Naive thymus-derived CD4-positive, alpha-beta T cell (primary cell): ENCODE results near the gene EXOSC7. TPM values are rescaled to one million over a fixed set of nuclear protein-coding genes. Genes with fewer than 3 reads are reported as not detected.

ENCODE experiments used
- ATAC-seq: fragments of 150-1000 bp; cut with Tn5 transposase; 2 replicates; pipeline ENCODE4 v1.10.0; 2021; ENCODE audit warnings: mild to moderate bottlenecking, moderate library complexity
- CTCF ChIA-PET: fragments of 350-600 bp; sonication (Branson Sonifier 250); formaldehyde crosslinking; loops from one replicate; lab custom pipeline; 2021; ENCODE audit warnings: antibody characterized with exemption; lab: Charles Lee
- POLR2A ChIA-PET: fragments of 350-600 bp; sonication (Branson Sonifier 250); formaldehyde crosslinking; loops from one replicate; lab custom pipeline; 2021; ENCODE audit warnings: antibody characterized with exemption, inconsistent platforms; lab: Charles Lee
- DNase-seq, 9 donors: peaks; one replicate each; pipeline versions ENCODE4 v3.0.0 to v3.0.0-alpha.2; 2020 to 2022; ENCODE audit warnings: mixed read lengths in 1 of 9
- H3K27ac ChIP-seq: one replicate; pipeline ENCODE4 v1.7.0; 2013; ENCODE audit warnings: mild to moderate bottlenecking, low read depth, low read length, moderate library complexity
- H3K27me3 ChIP-seq, 2 donors: one replicate each; pipeline ENCODE4 v1.7.0; 2013; ENCODE audit warnings: low read length in 2 of 2, mild to moderate bottlenecking in 2 of 2, moderate library complexity in 2 of 2; ENCODE audit not compliant: control insufficient read depth in 2 of 2, insufficient read depth in 2 of 2
- H3K36me3 ChIP-seq, 3 experiments: 1 replicate in 2 of 3; 2 replicates in 1 of 3; pipeline ENCODE4 v1.7.0; 2013; ENCODE audit warnings: low read length in 3 of 3, mild to moderate bottlenecking in 3 of 3, moderate library complexity in 1 of 3; ENCODE audit not compliant: insufficient read depth in 3 of 3, control insufficient read depth in 2 of 3
- H3K4me1 ChIP-seq, 2 donors: one replicate each; pipeline ENCODE4 v1.7.0; 2013; ENCODE audit warnings: low read length in 2 of 2, mild to moderate bottlenecking in 2 of 2, moderate library complexity in 1 of 2; ENCODE audit not compliant: control insufficient read depth in 2 of 2, insufficient read depth in 2 of 2
- H3K4me3 ChIP-seq: 2 replicates; pipeline ENCODE4 v1.7.0; 2013; ENCODE audit warnings: mild to moderate bottlenecking, low read length
- H3K9me3 ChIP-seq, 3 experiments: 1 replicate in 2 of 3; 2 replicates in 1 of 3; pipeline ENCODE4 v1.7.0; 2013; ENCODE audit warnings: low read length in 3 of 3; ENCODE audit not compliant: control insufficient read depth in 2 of 3
- H3K27ac Mint-ChIP-seq, 9 donors: one replicate each; pipeline ENCODE4 v1.8.0; 2020 to 2022; ENCODE audit warnings: mixed read lengths in 9 of 9, mild to moderate bottlenecking in 8 of 9, moderate library complexity in 5 of 9, inconsistent platforms in 2 of 9
- H3K27me3 Mint-ChIP-seq, 5 donors: one replicate each; pipeline ENCODE4 v1.8.0; 2021 to 2022; ENCODE audit warnings: mixed read lengths in 5 of 5, mild to moderate bottlenecking in 1 of 5
- H3K36me3 Mint-ChIP-seq, 5 donors: one replicate each; pipeline ENCODE4 v1.8.0; 2020 to 2022; ENCODE audit warnings: mixed read lengths in 5 of 5, mild to moderate bottlenecking in 3 of 5, inconsistent platforms in 1 of 5
- H3K4me1 Mint-ChIP-seq, 7 donors: one replicate each; pipeline ENCODE4 v1.8.0; 2020 to 2022; ENCODE audit warnings: mixed read lengths in 7 of 7, mild to moderate bottlenecking in 3 of 7, inconsistent platforms in 1 of 7
- H3K4me3 Mint-ChIP-seq, 10 donors: one replicate each; pipeline ENCODE4 v1.8.0; 2020 to 2022; ENCODE audit warnings: mild to moderate bottlenecking in 10 of 10, mixed read lengths in 10 of 10, moderate library complexity in 6 of 10, inconsistent platforms in 2 of 10
- H3K9me3 Mint-ChIP-seq, 11 donors: one replicate each; pipeline ENCODE4 v1.8.0; 2020 to 2022; ENCODE audit warnings: mixed read lengths in 11 of 11, mild to moderate bottlenecking in 4 of 11, inconsistent platforms in 1 of 11, moderate library complexity in 1 of 11
- intact Hi-C, 2 donors: fragments of 100-400 bp; cut with micrococcal nuclease; formaldehyde crosslinking; loops; one replicate each; pipeline ENCODE4 v1.15.1; 2023
- polyA plus RNA-seq, 2 donors: library from polyadenylated mRNA; unstranded; fragments of 300-500 nt; fragmentation: Illumina TruSeq; gene quantifications; one replicate each; pipeline ENCODE4 v1.2.3, GENCODE V29; 2021
- total RNA-seq, 6 experiments: library from RNA in 5 of 6; stranded (reverse) in 5 of 6; gene quantifications; 1 replicate in 5 of 6; 2 replicates in 1 of 6; pipeline ENCODE4 v1.2.3 and lab custom pipeline; 2021 to 2026

The EXOSC7 gene
- total and polyA plus RNA-seq, 7 experiments from 2014 or later: 30.7 to 59.4 (median 48.4) TPM

- Histone ChIP-seq H3K27ac (no peak overlapping the region), H3K9me3 (peaks cover 0 to 3% (median 0%) of the 10 kb centered on the region in 3 experiments), H3K36me3 (peaks cover 10 to 58% (median 11%) of the 10 kb centered on the region in 3 experiments), H3K27me3 (no peaks in the 10 kb centered on the region), H3K4me3 (no peak overlapping the region), H3K4me1 (peaks cover 9 to 23% of the 10 kb centered on the region in 2 donors)
- intact Hi-C loops: no loop called here
- Mint-ChIP-seq H3K4me1 (peaks cover 25 to 58% (median 34%) of the 10 kb centered on the region in 7 donors), H3K4me3 (no peak overlapping the region), H3K27ac (peak overlapping the region in 5 of 9 donors; percentile 12 to 49 (median 45)), H3K9me3 (peaks cover 0 to 12% (median 5%) of the 10 kb centered on the region in 11 donors), H3K36me3 (peaks cover 20 to 65% (median 42%) of the 10 kb centered on the region in 5 donors), H3K27me3 (no peaks in the 10 kb centered on the region)
- DNase-seq (no peak), ATAC-seq (no peak)
- ChIA-PET CTCF (no interaction called here), POLR2A (interaction anchor here (0.7 kb wide), 2 partner anchors 27 to 58 kb away, joined by 3 to 4 read pairs; no protein-coding TSS in a partner anchor)
Measured at GRCh38 chr3:45009868-45010267, 33.8 kb downstream of the EXOSC7 start.

- DNase-seq: no peak
- no peak for ATAC-seq
- peaks cover 18 to 61% (median 34%) of the 10 kb centered on the region in 5 donors for H3K36me3 Mint-ChIP-seq
- peaks cover 0 to 2% (median 0%) of the 10 kb centered on the region in 11 donors for H3K9me3 Mint-ChIP-seq
- H3K27me3 ChIP-seq: no peaks in the 10 kb centered on the region
- H3K4me3 Mint-ChIP-seq: no peak overlapping the region
- ChIA-PET POLR2A (interaction anchor here (0.6 kb wide), 1 partner anchor 521 kb away, joined by 6 read pairs; no protein-coding TSS in a partner anchor), CTCF (no interaction called here)
- H3K27ac Mint-ChIP-seq: peak overlapping the region in 4 of 9 donors; percentile 36 to 83 (median 55)
- peaks cover 2 to 13% of the 10 kb centered on the region in 2 donors for H3K4me1 ChIP-seq
- H3K4me3 ChIP-seq: no peak overlapping the region
- no peaks in the 10 kb centered on the region for H3K9me3 ChIP-seq
- H3K27ac ChIP-seq: no peak overlapping the region
- peaks cover 10 to 67% (median 11%) of the 10 kb centered on the region in 3 experiments for H3K36me3 ChIP-seq
- intact Hi-C loops: no loop called here
- H3K27me3 Mint-ChIP-seq: no peaks in the 10 kb centered on the region
- H3K4me1 Mint-ChIP-seq: peaks cover 17 to 48% (median 25%) of the 10 kb centered on the region in 7 donors
Measured at GRCh38 chr3:45010811-45011333, 34.8 kb downstream of the EXOSC7 start.

- no peak overlapping the region for H3K4me3 ChIP-seq
- peak overlapping the region in 6 of 9 donors; percentile 21 to 83 (median 70) for H3K27ac Mint-ChIP-seq
- DNase-seq (no peak), ATAC-seq (no peak)
- peaks cover 20 to 68% (median 36%) of the 10 kb centered on the region in 5 donors for H3K36me3 Mint-ChIP-seq
- POLR2A ChIA-PET: interaction anchor here (0.6 kb wide), 1 partner anchor 297 kb away, joined by 3 read pairs; no protein-coding TSS in a partner anchor
- peaks cover 10 to 67% (median 11%) of the 10 kb centered on the region in 3 experiments for H3K36me3 ChIP-seq
- no peak overlapping the region for H3K27ac ChIP-seq
- CTCF ChIA-PET: interaction anchor here (0.5 kb wide), 1 partner anchor 962 kb away, joined by 3 read pairs; no protein-coding TSS in a partner anchor
- no peaks in the 10 kb centered on the region for H3K27me3 ChIP-seq
- no peaks in the 10 kb centered on the region for H3K9me3 Mint-ChIP-seq
- no peaks in the 10 kb centered on the region for H3K9me3 ChIP-seq
- H3K4me1 Mint-ChIP-seq: peaks cover 15 to 49% (median 28%) of the 10 kb centered on the region in 7 donors
- no peaks in the 10 kb centered on the region for H3K27me3 Mint-ChIP-seq
- peaks cover 0 to 10% of the 10 kb centered on the region in 2 donors for H3K4me1 ChIP-seq
- intact Hi-C loops: no loop called here
- H3K4me3 Mint-ChIP-seq: peak overlapping the region in 3 of 10 donors; percentile 11 to 44 (median 29)
Measured at GRCh38 chr3:45011756-45012508, 35.9 kb downstream of the EXOSC7 start.

GRCh38 chr3:45012577-45012976 lies 36.5 kb downstream of the EXOSC7 start:
- ChIA-PET POLR2A (interaction anchor here (0.6 kb wide), 1 partner anchor 297 kb away, joined by 3 read pairs; no protein-coding TSS in a partner anchor), CTCF (no interaction called here)
- H3K27me3 ChIP-seq: no peaks in the 10 kb centered on the region
- no peak overlapping the region for H3K4me3 ChIP-seq
- peaks cover 13 to 44% (median 25%) of the 10 kb centered on the region in 7 donors for H3K4me1 Mint-ChIP-seq
- H3K9me3 Mint-ChIP-seq: no peaks in the 10 kb centered on the region
- intact Hi-C loops: no loop called here
- H3K36me3 Mint-ChIP-seq: peaks cover 16 to 61% (median 33%) of the 10 kb centered on the region in 5 donors
- H3K27me3 Mint-ChIP-seq: no peaks in the 10 kb centered on the region
- ATAC-seq: no peak
- DNase-seq: no peak
- H3K36me3 ChIP-seq: peaks cover 8 to 62% (median 10%) of the 10 kb centered on the region in 3 experiments
- H3K9me3 ChIP-seq: no peaks in the 10 kb centered on the region
- H3K4me1 ChIP-seq: peaks cover 0 to 4% of the 10 kb centered on the region in 2 donors
- no peak overlapping the region for H3K4me3 Mint-ChIP-seq
- no peak overlapping the region for H3K27ac ChIP-seq
- H3K27ac Mint-ChIP-seq: peak overlapping the region in 1 of 9 donors; percentile 21

- Histone ChIP-seq H3K4me3 (no peak overlapping the region), H3K9me3 (no peaks in the 10 kb centered on the region), H3K27me3 (no peaks in the 10 kb centered on the region), H3K27ac (no peak overlapping the region), H3K4me1 (peaks cover 0 to 16% of the 10 kb centered on the region in 2 donors), H3K36me3 (peaks cover 0 to 29% (median 10%) of the 10 kb centered on the region in 3 experiments)
- no peak overlapping the region for H3K4me3 Mint-ChIP-seq
- POLR2A ChIA-PET: interaction anchor here (1.0 to 1.2 kb wide), 3 partner anchors 10 to 14 kb away, joined by 3 read pairs; no protein-coding TSS in a partner anchor
- no peaks in the 10 kb centered on the region for H3K9me3 Mint-ChIP-seq
- ATAC-seq (no peak), DNase-seq (no peak)
- CTCF ChIA-PET: interaction anchor here (0.6 to 1.3 kb wide), 3 partner anchors 193 to 902 kb away, joined by 3 to 7 read pairs (median 3); no protein-coding TSS in a partner anchor
- peak overlapping the region in 4 of 9 donors; percentile 15 to 74 (median 69) for H3K27ac Mint-ChIP-seq
- H3K36me3 Mint-ChIP-seq: peaks cover 10 to 35% (median 24%) of the 10 kb centered on the region in 5 donors
- intact Hi-C loops: no loop called here
- no peaks in the 10 kb centered on the region for H3K27me3 Mint-ChIP-seq
- H3K4me1 Mint-ChIP-seq: peaks cover 18 to 49% (median 39%) of the 10 kb centered on the region in 7 donors
Measured at GRCh38 chr3:45016916-45017315, 40.9 kb downstream of the EXOSC7 start.

GRCh38 chr3:45017821-45018220 lies 41.8 kb downstream of the EXOSC7 start:
- no peak for ATAC-seq
- H3K27me3 Mint-ChIP-seq: no peaks in the 10 kb centered on the region
- no peaks in the 10 kb centered on the region for H3K27me3 ChIP-seq
- H3K36me3 ChIP-seq: peaks cover 0 to 21% (median under 1%) of the 10 kb centered on the region in 3 experiments
- H3K27ac ChIP-seq: no peak overlapping the region
- no peaks in the 10 kb centered on the region for H3K9me3 Mint-ChIP-seq
- ChIA-PET POLR2A (interaction anchor here (1.2 kb wide), 1 partner anchor 9 kb away, joined by 3 read pairs; no protein-coding TSS in a partner anchor), CTCF (no interaction called here)
- H3K27ac Mint-ChIP-seq: peak overlapping the region in 8 of 9 donors; percentile 33 to 84 (median 72)
- peaks cover 0 to 16% of the 10 kb centered on the region in 2 donors for H3K4me1 ChIP-seq
- H3K9me3 ChIP-seq: no peaks in the 10 kb centered on the region
- intact Hi-C loops: no loop called here
- DNase-seq: no peak
- H3K4me1 Mint-ChIP-seq: peaks cover 12 to 46% (median 40%) of the 10 kb centered on the region in 7 donors
- no peak overlapping the region for H3K4me3 Mint-ChIP-seq
- no peak overlapping the region for H3K4me3 ChIP-seq
- H3K36me3 Mint-ChIP-seq: peaks cover 4 to 28% (median 17%) of the 10 kb centered on the region in 5 donors
